ENCODE measurements around the gene STARD13. TPM values are rescaled to one million over a fixed set of nuclear protein-coding genes. Genes with fewer than 3 reads are reported as not detected.

STARD13 gene
- total and polyA plus RNA-seq, 2 donors from 2014 or later = 5.1 to 37.2 TPM

DNA sequence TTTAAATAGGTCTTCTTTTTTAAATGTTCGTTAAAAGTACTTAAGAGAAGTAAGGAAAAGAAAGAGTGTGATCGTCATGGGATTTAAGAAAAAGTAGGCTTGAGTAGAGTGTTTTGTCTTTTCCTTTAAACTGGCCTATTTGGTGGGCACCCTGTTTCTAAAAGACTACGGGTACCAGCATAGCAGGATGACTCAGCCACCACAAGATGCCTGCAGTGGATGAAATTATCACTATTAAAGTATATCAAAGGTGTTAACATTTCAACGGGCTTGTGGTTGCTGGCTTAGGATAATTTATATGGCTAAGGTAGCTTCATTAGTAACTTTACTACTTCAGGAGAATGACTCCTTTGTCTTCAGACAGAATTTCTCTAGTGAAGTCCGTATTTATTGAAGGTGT lies 112.6 kb downstream of the STARD13 start:
- intact Hi-C loops (cut with DNase I) = no loop called here
- no peak for FAIRE-seq
- Histone ChIP-seq H3K9me3 (ENCODE audit: control insufficient read depth in 2 of 3, insufficient read depth in 1 of 3, low read length in 3 of 3) (no peaks in the 10 kb centered on the region), H3K9ac (ENCODE audit: low read length in 3 of 3) (no peak overlapping the region), H3K36me3 (ENCODE audit: control insufficient read depth in 2 of 3, insufficient read depth in 3 of 3, low read length in 3 of 3) (no peaks in the 10 kb centered on the region), H3K27me3 (ENCODE audit: control insufficient read depth, insufficient read depth, low read length) (no peaks in the 10 kb centered on the region), H3K27ac (ENCODE audit: low read depth in 2 of 2, low read length in 2 of 2) (no peak overlapping the region), H3K4me1 (ENCODE audit: control insufficient read depth in 2 of 3, insufficient read depth in 2 of 3, low read depth in 1 of 3, low read length in 3 of 3) (peaks cover 4 to 13% (median 5%) of the 10 kb centered on the region in 3 donors), H3K4me3 (ENCODE audit: low read length in 3 of 3) (no peak overlapping the region)
- no peak for DNase-seq
- TF ChIP-seq, protein P1, sequence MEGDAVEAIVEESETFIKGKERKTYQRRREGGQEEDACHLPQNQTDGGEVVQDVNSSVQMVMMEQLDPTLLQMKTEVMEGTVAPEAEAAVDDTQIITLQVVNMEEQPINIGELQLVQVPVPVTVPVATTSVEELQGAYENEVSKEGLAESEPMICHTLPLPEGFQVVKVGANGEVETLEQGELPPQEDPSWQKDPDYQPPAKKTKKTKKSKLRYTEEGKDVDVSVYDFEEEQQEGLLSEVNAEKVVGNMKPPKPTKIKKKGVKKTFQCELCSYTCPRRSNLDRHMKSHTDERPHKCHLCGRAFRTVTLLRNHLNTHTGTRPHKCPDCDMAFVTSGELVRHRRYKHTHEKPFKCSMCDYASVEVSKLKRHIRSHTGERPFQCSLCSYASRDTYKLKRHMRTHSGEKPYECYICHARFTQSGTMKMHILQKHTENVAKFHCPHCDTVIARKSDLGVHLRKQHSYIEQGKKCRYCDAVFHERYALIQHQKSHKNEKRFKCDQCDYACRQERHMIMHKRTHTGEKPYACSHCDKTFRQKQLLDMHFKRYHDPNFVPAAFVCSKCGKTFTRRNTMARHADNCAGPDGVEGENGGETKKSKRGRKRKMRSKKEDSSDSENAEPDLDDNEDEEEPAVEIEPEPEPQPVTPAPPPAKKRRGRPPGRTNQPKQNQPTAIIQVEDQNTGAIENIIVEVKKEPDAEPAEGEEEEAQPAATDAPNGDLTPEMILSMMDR (IDR thresholded peaks at IDR 0.05; ENCODE audit: borderline replicate concordance, extremely low read depth, insufficient read depth) = no peak

DNA sequence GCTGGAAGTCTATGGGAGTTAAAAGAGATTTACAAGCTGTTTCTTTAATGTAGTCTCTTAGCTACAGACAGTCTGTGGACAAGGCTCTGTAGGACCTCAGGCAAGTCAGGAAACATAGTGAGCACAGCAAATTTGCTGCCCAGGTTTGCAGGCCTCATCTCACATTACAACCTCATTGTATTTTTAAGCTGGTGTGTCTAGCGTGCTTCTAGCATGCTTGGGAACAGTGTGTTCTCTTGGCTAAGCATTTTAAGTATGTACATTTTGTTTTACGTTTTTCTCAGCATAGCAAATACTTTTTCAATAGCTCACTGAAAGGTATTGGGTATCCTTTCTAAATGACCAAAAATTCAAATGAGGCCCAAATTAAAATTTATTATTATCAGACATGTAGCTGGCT lies 113.2 kb downstream of the STARD13 start:
- H3K36me3 ChIP-seq (ENCODE audit: control insufficient read depth in 2 of 3, insufficient read depth in 3 of 3, low read length in 3 of 3) = no peaks in the 10 kb centered on the region
- TF ChIP-seq, protein P1 (IDR thresholded peaks at IDR 0.05; ENCODE audit: borderline replicate concordance, extremely low read depth, insufficient read depth) = no peak
- FAIRE-seq (no peak), DNase-seq (no peak)
- intact Hi-C loops (cut with DNase I) = no loop called here
- H3K9ac ChIP-seq (ENCODE audit: low read length in 3 of 3) = no peak overlapping the region
- peaks cover 4 to 13% (median 5%) of the 10 kb centered on the region in 3 donors for H3K4me1 ChIP-seq (ENCODE audit: control insufficient read depth in 2 of 3, insufficient read depth in 2 of 3, low read depth in 1 of 3, low read length in 3 of 3)
- H3K4me3 ChIP-seq (ENCODE audit: low read length in 3 of 3) = no peak overlapping the region
- H3K9me3 ChIP-seq (ENCODE audit: control insufficient read depth in 2 of 3, insufficient read depth in 1 of 3, low read length in 3 of 3) = no peaks in the 10 kb centered on the region
- no peak overlapping the region for H3K27ac ChIP-seq (ENCODE audit: low read depth in 2 of 2, low read length in 2 of 2)
- no peaks in the 10 kb centered on the region for H3K27me3 ChIP-seq (ENCODE audit: control insufficient read depth, insufficient read depth, low read length)

DNA sequence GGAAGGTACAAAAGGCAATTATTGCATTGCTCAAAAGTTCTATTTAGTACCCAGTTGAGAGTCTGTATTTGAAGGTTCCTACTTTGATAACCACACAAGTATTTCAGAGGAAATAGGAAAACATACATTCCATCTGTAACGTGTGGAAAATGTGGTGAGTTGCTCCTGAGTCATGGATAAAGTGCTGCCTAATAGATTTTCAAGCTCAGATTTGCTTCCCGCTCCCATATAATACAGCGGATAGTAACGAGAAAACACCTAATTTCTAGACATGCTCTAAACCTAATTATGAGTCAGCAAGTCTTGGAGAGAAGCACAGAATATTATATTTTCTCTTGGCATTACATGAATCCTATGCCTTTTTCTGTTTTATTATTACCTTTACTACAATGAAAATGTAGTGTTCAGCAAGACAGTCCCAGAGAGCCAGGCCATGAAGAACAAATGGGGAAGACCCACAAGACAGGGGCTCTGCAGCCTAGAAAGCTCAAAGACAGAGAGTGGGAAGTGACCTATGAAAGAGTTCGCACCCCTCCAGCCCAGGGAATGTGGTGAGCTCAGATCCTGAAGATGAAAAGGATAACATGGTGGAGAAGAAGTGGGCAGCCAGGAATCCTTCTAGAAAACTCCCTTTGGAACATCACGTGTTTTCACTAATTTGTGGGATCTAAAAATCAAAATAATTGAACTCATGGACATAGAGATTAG lies 116.1 kb downstream of the STARD13 start:
- peaks cover 0 to 10% (median under 1%) of the 10 kb centered on the region in 3 donors for H3K36me3 ChIP-seq (ENCODE audit: control insufficient read depth in 2 of 3, insufficient read depth in 3 of 3, low read length in 3 of 3)
- no peaks in the 10 kb centered on the region for H3K27me3 ChIP-seq (ENCODE audit: control insufficient read depth, insufficient read depth, low read length)
- no peak overlapping the region for H3K9ac ChIP-seq (ENCODE audit: low read length in 3 of 3)
- H3K9me3 ChIP-seq (ENCODE audit: control insufficient read depth in 2 of 3, insufficient read depth in 1 of 3, low read length in 3 of 3) = no peaks in the 10 kb centered on the region
- H3K4me3 ChIP-seq (ENCODE audit: low read length in 3 of 3) = no peak overlapping the region
- no peak overlapping the region for H3K27ac ChIP-seq (ENCODE audit: low read depth in 2 of 2, low read length in 2 of 2)
- intact Hi-C loops (cut with DNase I) = no loop called here
- TF ChIP-seq, protein P1 (IDR thresholded peaks at IDR 0.05; ENCODE audit: borderline replicate concordance, extremely low read depth, insufficient read depth) = no peak
- FAIRE-seq (no peak), DNase-seq (no peak)
- peaks cover 0 to 13% (median 5%) of the 10 kb centered on the region in 3 donors for H3K4me1 ChIP-seq (ENCODE audit: control insufficient read depth in 2 of 3, insufficient read depth in 2 of 3, low read depth in 1 of 3, low read length in 3 of 3)
